Ovary (tissue), 10 donors: ENCODE measurements around the gene PAX6. TPM values are rescaled to one million over a fixed set of nuclear protein-coding genes. Genes with fewer than 3 reads are reported as not detected.

ENCODE experiments used
- DNase-seq, 5 donors: peaks; one replicate each; pipeline ENCODE4 v3.0.0-alpha.2; 2019 to 2020
- H3K27ac ChIP-seq, 2 donors: fragments of 200-600 bp; one replicate each; pipeline versions ENCODE4 v1.5.1 to v1.8.0; 2019 to 2022
- H3K27me3 ChIP-seq: fragments of 200-600 bp; one replicate; pipeline ENCODE4 v1.8.0; 2022
- H3K36me3 ChIP-seq: fragments of 200-600 bp; sonication (generic); one replicate; pipeline ENCODE4 v1.5.1; 2019
- H3K4me1 ChIP-seq: one replicate; pipeline ENCODE4 v1.8.1; 2013; ENCODE audit warnings: mild to moderate bottlenecking, moderate library complexity; ENCODE audit not compliant: insufficient read depth
- H3K4me3 ChIP-seq: fragments of 200-600 bp; sonication (generic); one replicate; pipeline ENCODE4 v1.5.1; 2017
- H3K9me3 ChIP-seq, 2 donors: fragments of 200-600 bp in 1 of 2; sonication (generic) in 1 of 2; one replicate each; pipeline versions ENCODE4 v1.5.1 to v1.8.1; 2013 to 2019; ENCODE audit warnings: mild to moderate bottlenecking in 1 of 2, moderate library complexity in 1 of 2
- CTCF ChIP-seq, 3 donors: fragments of 450-650 bp in 2 of 3; fragments of 200-600 bp in 1 of 3; IDR thresholded peaks; one replicate each; pipeline versions ENCODE4 v1.5.1 to v1.8.0; 2016 to 2022; ENCODE audit warnings: antibody characterized with exemption in 3 of 3, mild to moderate bottlenecking in 1 of 3
- EP300 ChIP-seq: sonication (generic); formaldehyde crosslinking; IDR thresholded peaks from one replicate; pipeline ENCODE4 v1.6.1; 2017; ENCODE audit warnings: antibody characterized with exemption
- POLR2A ChIP-seq: fragments of 450-650 bp; IDR thresholded peaks from one replicate; pipeline ENCODE4 v1.6.1; 2017; ENCODE audit warnings: antibody characterized with exemption, mild to moderate bottlenecking, moderate library complexity
- WGBS, 3 donors: extraction: QIAGEN DNeasy Blood & Tissue Kit in 1 of 3; methylation state at CpG; one replicate each; pipeline versions ENCODE4 v1.1.5 to v1.1.7; 2013 to 2017; 5-methylcytosine and 5-hydroxymethylcytosine counted together
- intact Hi-C, 4 donors: fragments of 100-400 bp; cut with DNase I; formaldehyde crosslinking; loops; one replicate each; pipeline versions ENCODE4 v1.11.0 to v1.15.1; 2022 to 2023
- long read RNA-seq, 3 donors: library from polyadenylated mRNA in 2 of 3; unstranded in 2 of 3; transcript quantifications; one replicate each; pipeline ENCODE4 v2.0.0 and lab custom pipeline, GENCODE V29; 2021 to 2026
- polyA plus RNA-seq, 2 donors: library from polyadenylated mRNA; stranded (reverse); fragments of 200-250 nt in 1 of 2; fragments of 350-450 nt in 1 of 2; fragmentation: Illumina TruSeq in 1 of 2; extraction: RNeasy Lipid Tissue Mini Kit (QIAGEN cat#74804) in 1 of 2; gene quantifications; one replicate each; pipeline ENCODE4 v1.2.3, GENCODE V29; 2013 to 2014
- total RNA-seq, 7 donors: library from RNA; depleted of rRNA in 2 of 7; stranded (reverse); fragments of >200 nt in 2 of 7; fragmentation: NEBNext Ultra II Directional in 3 of 7; extraction: Animal tissue kit (Norgen Biotek cat#: 25700) in 3 of 7; gene quantifications; one replicate each; pipeline versions ENCODE4 v1.1.0 to v1.2.4, GENCODE V29; 2016 to 2023
- donor health status: DM: no; HTN: no; CAD: no; lungs with moderate emphysema.
- donor health status: DM: no; HTN: no; CAD: no.
- donor health status: Bipolar disorder and iron deficiency.
- donor health status: DM: yes; HTN: yes; CAD: no.
- donor health status: DM: no; HTN: no; CAD: no.
- donor health status: DM: yes; HTN: yes; CAD: no.

Gene PAX6
- not detected for total RNA-seq
- polyA plus RNA-seq: not detected
- long read RNA-seq, donor 1: 0 reads
- long read RNA-seq, donor 2, partial matches to known transcripts: 0 of 2 reads
- long read RNA-seq, donor 2, other reads (novel, unspliced or antisense): 0 of 2 reads
- long read RNA-seq, donor 3: 0 reads

DNA sequence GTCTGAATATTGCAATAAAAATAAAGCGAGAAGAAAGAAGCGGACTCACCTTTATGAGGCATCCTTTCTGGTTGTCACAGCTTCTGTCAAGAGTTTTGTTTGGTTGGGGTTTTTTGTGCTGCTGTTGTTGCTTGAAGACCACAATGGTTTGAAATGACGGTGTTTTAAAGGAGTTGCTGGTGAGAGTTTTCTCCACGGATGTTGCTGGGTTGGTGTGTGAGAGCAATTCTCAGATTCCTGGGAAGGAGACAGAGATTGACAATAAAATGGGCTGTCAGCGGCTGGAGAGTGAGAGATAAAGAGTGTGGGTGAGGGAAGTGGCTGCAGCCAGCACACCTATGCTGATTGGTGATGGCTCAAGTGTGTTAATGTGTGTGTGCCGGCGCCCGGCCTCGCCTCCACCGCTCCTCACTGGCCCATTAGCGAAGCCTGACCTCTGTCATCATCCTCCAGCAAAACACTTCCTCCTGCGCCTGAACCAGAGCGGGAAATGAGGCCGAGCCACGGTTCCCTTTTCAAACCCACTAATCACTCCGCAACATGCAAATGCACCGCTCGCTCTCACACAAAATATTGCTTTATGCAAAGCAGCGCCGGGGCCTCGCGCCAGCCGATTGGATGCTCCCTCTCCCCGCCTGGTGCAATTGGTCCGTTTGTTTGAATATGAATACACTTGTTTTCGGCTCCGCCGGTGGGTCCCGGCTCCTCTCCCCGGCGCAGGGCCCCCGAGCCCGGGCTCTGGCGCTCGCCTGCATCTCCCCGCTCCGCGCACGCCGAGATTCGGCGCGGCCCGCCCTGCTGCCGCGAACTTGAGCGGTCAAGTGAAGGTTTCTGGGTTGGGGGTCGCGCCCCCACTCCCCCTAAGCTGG, at the start of gene PAX6:
Gene PAX6, minus strand, starts transcription at position 544 of the 869 bp plus-strand sequence. CDS start 4,911 bp downstream, outside the sequence.
- 3 to 6% (median 4%) methylated on average over 49 of the region's 49 CpGs for WGBS, 3 donors
- peak within 1 kb of the TSS; percentile 13 for H3K4me3 ChIP-seq
- no peak within 1 kb of the TSS for H3K27ac ChIP-seq
- no peak for DNase-seq
- no peaks in the 10 kb centered on the region for H3K9me3 ChIP-seq
- intact Hi-C loops: no loop called here
- TF ChIP-seq CTCF (IDR thresholded peaks at IDR 0.05) (no peak), EP300 (no peak), POLR2A (no peak)
- H3K27me3 ChIP-seq: no peaks in the 10 kb centered on the region
- H3K36me3 ChIP-seq: no peaks in the 10 kb centered on the region
- peaks cover 15% of the 10 kb centered on the region for H3K4me1 ChIP-seq

DNA sequence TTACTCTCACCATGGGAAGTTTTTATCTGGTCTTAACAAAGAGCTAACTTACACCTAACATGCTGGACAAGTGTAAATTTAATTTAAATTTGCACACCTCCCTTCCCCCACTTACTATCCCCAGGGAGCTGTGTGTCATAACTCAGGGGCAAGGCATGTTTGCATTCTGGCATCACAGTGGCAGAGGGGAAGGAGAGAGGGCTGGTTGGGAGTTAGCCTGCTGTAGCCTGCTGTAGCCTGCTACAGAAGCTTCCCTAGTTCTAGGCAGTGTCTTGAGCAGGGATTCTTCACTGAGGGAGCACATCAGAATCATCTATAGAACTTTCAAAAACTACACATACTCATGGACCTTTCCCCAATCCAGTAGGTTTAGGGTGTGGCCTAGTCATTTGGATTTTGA, 49.3 kb upstream of the PAX6 start:
- no peak for TF ChIP-seq CTCF (IDR thresholded peaks at IDR 0.05)
- no peak for TF ChIP-seq POLR2A
- Histone ChIP-seq H3K4me1 (no peaks in the 10 kb centered on the region), H3K9me3 (no peaks in the 10 kb centered on the region), H3K27ac (no peak overlapping the region), H3K4me3 (no peak overlapping the region), H3K36me3 (no peaks in the 10 kb centered on the region), H3K27me3 (no peaks in the 10 kb centered on the region)
- DNase-seq: no peak
- intact Hi-C loops: no loop called here

DNA sequence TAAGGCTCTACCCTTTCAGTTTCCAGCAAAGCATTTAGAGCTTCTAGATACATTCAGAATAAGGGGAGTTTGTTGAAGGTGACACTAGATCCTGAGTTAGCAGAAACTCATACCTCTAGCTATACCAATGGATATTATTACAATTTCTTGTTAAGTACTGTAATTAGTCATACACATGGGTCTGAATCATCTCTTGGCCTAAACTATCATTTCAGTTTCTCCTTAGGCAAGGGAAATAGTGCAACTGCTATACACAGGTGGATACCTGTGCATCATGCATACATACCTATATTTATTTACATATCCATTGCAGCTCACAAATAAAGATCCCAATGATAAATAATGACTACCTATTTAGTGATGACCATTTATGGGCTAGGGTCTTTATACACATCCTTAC, 45.1 kb upstream of the PAX6 start:
- intact Hi-C loops: no loop called here
- TF ChIP-seq EP300 (no peak), CTCF (IDR thresholded peaks at IDR 0.05) (no peak), POLR2A (no peak)
- H3K27me3 ChIP-seq: no peaks in the 10 kb centered on the region
- no peaks in the 10 kb centered on the region for H3K4me1 ChIP-seq
- no peak overlapping the region for H3K4me3 ChIP-seq
- no peaks in the 10 kb centered on the region for H3K36me3 ChIP-seq
- no peaks in the 10 kb centered on the region for H3K9me3 ChIP-seq
- DNase-seq: no peak
- no peak overlapping the region for H3K27ac ChIP-seq

DNA sequence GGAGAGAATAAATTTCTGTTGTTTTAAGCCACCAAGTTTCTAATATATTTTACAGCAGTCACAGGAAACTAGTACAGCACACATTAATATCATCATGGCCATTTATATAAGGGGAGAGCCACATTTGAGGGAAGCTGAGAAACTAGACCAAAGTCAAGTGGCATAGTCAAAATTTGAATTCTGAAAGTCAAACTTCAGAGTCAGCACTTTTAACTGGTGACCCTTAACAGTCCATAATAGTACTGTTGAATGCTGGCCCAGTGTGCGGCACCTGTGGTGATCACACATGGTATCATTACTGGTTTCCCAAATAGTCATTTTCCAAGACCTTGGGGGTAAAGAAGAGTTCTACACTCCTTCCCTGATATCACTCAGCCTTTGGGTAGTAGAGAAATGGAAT, 44.3 kb upstream of the PAX6 start:
- Histone ChIP-seq H3K4me1 (no peaks in the 10 kb centered on the region), H3K9me3 (no peaks in the 10 kb centered on the region), H3K4me3 (no peak overlapping the region), H3K27me3 (no peaks in the 10 kb centered on the region), H3K27ac (no peak overlapping the region), H3K36me3 (no peaks in the 10 kb centered on the region)
- no peak for TF ChIP-seq POLR2A
- no peak for TF ChIP-seq EP300
- no peak for TF ChIP-seq CTCF (IDR thresholded peaks at IDR 0.05)
- no peak for DNase-seq
- WGBS, 3 donors: 96 to 100% (median 96%) methylated on average over 1 of the region's 1 CpG
- intact Hi-C loops: no loop called here
